ENCODE results near the gene IP6K2.
"Not testable (repeated sequence)": the region's sequence is repeated elsewhere in the genome, so short reads cannot be mapped to it uniquely, and the experiment has no call there.

The IP6K2 gene

DNA sequence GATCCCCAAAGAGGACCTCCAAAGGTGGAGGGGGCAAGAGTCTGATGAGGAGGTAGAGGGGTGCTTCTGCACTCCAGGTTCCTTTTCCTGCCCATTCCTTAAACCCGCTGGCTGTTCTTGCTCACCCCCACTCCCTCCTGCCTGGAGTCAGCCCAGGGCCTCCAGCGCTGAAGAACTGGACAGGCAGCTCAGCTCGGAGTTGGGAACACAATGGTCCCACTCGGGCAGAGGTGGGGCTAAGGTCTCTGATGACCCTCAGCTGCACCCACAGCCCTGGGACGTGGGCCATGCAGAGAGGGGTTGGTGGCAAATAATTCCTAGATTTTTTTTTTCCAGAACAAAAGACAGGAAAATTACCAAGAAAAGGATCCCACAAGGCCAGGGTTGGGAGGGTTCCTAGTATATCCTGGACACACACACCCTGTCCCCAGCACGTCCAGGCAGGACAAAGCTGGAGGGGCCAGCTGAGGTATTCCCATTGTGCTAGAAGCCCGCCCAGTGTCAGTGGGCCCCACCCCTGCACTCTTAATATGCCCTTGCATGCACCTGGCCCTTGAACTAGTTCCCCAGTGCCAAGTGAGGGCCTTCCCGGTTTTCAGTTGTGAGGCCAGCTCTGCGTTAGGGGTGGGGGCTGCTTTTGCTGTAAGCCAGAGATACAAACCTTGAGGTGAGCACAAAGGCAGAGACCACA lies 22.1 kb upstream of the IP6K2 start:
- Mint-ChIP-seq H3K27me3 (no peaks in the 10 kb centered on the region), H3K4me1 (peaks cover 5% of the 10 kb centered on the region), H3K9me3 (no peaks in the 10 kb centered on the region), H3K4me3 (no peak overlapping the region), H3K27ac (peak overlapping the region in 1 of 2 donors; percentile 34)
- DNase-seq: no peak
- ATAC-seq: no peak

DNA sequence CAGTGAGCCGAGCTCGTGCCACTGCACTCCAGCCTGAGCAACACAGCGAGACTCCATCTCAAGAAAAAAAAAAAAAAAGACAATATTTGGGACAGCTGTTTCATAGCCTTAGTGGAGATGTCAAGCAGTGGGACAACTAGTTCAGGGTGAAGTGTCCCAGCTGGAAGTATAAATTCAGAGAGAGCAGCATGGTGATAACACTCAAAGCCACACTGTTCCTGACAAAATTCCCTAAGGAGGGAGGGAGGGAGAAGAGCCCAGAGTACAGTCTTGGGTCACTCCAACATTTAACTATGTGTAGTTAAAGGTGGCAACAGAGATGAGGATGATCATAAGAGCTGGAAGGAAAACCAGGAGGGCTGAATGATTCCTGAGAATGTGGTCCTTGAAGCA lies 21.1 kb upstream of the IP6K2 start:
- no peaks in the 10 kb centered on the region for H3K27me3 Mint-ChIP-seq
- no peak for ATAC-seq
- H3K27ac Mint-ChIP-seq: peak overlapping the region in 1 of 2 donors; percentile 1
- peaks cover 5% of the 10 kb centered on the region for H3K4me1 Mint-ChIP-seq
- no peak for DNase-seq
- H3K4me3 Mint-ChIP-seq: no peak overlapping the region
- no peaks in the 10 kb centered on the region for H3K9me3 Mint-ChIP-seq

GRCh38 chr3:48735075-48735767 lies 18.2 kb upstream of the IP6K2 start:
- ATAC-seq, H3K27ac Mint-ChIP-seq, H3K4me3 Mint-ChIP-seq, H3K9me3 Mint-ChIP-seq, H3K4me1 Mint-ChIP-seq, H3K27me3 Mint-ChIP-seq, DNase-seq: not testable (repeated sequence)

DNA sequence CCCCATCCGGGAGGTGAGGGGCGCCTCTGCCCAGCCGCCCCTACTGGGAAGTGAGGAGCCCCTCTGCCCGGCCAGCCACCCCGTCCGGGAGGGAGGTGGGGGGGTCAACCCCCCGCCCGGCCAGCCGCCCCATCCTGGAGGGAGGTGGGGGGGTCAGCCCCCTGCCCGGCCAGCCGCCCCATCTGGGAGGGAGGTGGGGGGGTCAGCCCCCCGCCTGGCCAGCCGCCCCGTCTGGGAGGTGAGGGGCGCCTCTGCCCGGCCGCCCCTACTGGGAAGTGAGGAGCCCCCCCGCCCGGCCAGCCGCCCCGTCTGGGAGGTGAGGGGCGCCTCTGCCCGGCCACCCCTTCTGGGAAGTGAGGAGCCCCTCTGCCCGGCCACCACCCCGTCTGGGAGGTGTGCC lies 17.5 kb upstream of the IP6K2 start:
- not testable (repeated sequence) for H3K4me3 Mint-ChIP-seq, H3K4me1 Mint-ChIP-seq, H3K9me3 Mint-ChIP-seq, DNase-seq, H3K27ac Mint-ChIP-seq, H3K27me3 Mint-ChIP-seq
- ATAC-seq: peak; percentile 39

GRCh38 chr3:48733752-48734518 lies 16.9 kb upstream of the IP6K2 start:
- H3K27ac Mint-ChIP-seq, H3K27me3 Mint-ChIP-seq, ATAC-seq, H3K4me1 Mint-ChIP-seq, H3K4me3 Mint-ChIP-seq, DNase-seq, H3K9me3 Mint-ChIP-seq: not testable (repeated sequence)

- Mint-ChIP-seq H3K27me3 (no peaks in the 10 kb centered on the region), H3K9me3 (no peaks in the 10 kb centered on the region), H3K27ac (no peak overlapping the region), H3K4me1 (no peaks in the 10 kb centered on the region), H3K4me3 (no peak overlapping the region)
- DNase-seq (no peak), ATAC-seq (no peak)
These were observed 10.5 kb upstream of the IP6K2 start for GRCh38 chr3:48727511-48727910.

- H3K27me3 Mint-ChIP-seq, H3K4me3 Mint-ChIP-seq, ATAC-seq, H3K9me3 Mint-ChIP-seq, H3K27ac Mint-ChIP-seq, DNase-seq, H3K4me1 Mint-ChIP-seq: not testable (repeated sequence)
These were observed 8.3 kb upstream of the IP6K2 start for GRCh38 chr3:48725185-48725855.

GRCh38 chr3:48723725-48724124 lies 6.7 kb upstream of the IP6K2 start:
- no peaks in the 10 kb centered on the region for H3K9me3 Mint-ChIP-seq
- ATAC-seq: no peak

DNA sequence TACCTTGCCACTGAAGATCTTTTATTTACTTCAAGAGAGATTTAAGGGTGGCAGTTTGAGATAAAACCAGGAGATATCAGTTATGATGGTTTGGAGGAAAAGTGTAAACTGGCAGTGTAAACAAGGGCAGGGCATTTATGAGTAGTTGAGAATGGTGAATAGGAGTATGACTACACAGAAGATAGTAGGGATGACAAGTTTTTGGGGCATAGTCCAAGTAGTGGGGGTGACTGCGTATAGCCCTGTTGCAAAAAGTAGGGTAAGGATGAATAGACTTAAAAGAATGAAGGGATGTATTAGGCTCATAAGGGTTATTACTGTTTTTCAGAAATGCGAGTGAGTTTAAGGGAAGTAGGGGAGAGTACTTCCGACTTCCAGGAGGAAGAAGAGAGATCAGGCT lies 6.3 kb upstream of the IP6K2 start:
- not testable (repeated sequence) for H3K4me1 Mint-ChIP-seq, H3K27ac Mint-ChIP-seq, H3K4me3 Mint-ChIP-seq, DNase-seq, ATAC-seq, H3K27me3 Mint-ChIP-seq, H3K9me3 Mint-ChIP-seq

More at GRCh38 chr3:48723725-48724124, 6.7 kb upstream of the IP6K2 start:
- DNase-seq: no peak
- Mint-ChIP-seq H3K4me3 (no peak overlapping the region), H3K27ac (no peak overlapping the region), H3K27me3 (peaks cover 7% of the 10 kb centered on the region), H3K4me1 (no peaks in the 10 kb centered on the region)

- peak overlapping the region; percentile 95 to 97 for H3K4me3 Mint-ChIP-seq
- peaks cover 50% of the 10 kb centered on the region for H3K4me1 Mint-ChIP-seq
- H3K9me3 Mint-ChIP-seq: no peaks in the 10 kb centered on the region
- peak overlapping the region; percentile 98 to 99 for H3K27ac Mint-ChIP-seq
- peak; percentile 23 to 25 for DNase-seq
- peaks cover 7% of the 10 kb centered on the region for H3K27me3 Mint-ChIP-seq
- ATAC-seq: no peak
These were observed 476 bp downstream of the IP6K2 start for GRCh38 chr3:48716508-48716981.

DNA sequence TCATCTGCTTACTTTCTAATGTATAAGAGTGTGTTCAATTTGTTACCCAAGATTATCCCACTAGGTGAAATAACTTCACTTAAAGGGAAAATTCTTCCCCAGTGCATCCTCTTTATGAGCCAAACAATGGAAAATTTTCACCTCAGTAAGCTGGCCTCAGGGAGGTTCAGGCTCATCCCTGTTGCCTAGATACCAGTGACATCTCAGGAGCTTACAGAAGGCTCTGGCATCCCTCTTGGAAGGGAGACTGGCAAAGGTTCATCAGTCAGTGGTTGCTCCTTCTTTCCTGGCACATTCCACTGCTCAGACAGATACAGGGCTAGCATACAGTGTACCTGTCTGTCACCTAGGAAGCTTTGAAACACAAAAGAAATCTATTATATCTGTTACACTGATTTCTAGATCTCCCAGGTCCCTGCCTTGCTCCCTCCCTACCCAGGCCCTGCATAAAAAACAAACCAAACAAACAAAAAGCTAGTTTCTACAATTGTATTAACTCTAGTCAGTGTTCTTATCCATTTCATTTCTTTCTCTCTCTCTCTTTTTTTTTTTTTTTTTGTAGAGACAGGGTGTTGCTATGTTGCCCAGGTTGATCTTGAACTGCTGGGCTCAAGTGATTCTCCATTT lies 1.7 kb downstream of the IP6K2 start:
- Mint-ChIP-seq H3K4me3 (peak overlapping the region; percentile 95 to 97), H3K27ac (peak overlapping the region in 1 of 2 donors; percentile 86), H3K27me3 (peaks cover 7% of the 10 kb centered on the region), H3K4me1 (peaks cover 59% of the 10 kb centered on the region), H3K9me3 (no peaks in the 10 kb centered on the region)
- no peak for DNase-seq
- no peak for ATAC-seq

DNA sequence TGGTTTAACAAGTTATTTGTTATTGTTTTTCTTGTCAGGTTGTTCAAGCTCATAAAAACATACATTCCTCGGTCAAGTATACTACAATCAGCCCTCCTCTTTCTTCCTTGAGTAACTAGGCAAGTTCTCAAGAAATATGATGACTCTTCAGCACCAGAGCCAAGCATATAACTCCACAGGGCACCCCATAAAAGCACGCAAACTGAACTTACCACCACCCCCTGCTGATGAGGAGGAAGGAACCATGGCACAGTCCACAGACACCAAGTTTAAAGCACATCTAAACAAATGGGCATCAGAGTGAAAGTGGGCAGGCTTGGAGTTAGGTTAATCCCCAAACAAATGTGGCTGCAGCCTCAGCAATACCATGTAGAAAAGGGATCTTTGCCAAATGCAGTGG lies 5.3 kb downstream of the IP6K2 start:
- Mint-ChIP-seq H3K27me3 (no peaks in the 10 kb centered on the region), H3K4me1 (peaks cover 81% of the 10 kb centered on the region), H3K27ac (no peak overlapping the region), H3K4me3 (no peak overlapping the region), H3K9me3 (no peaks in the 10 kb centered on the region)
- DNase-seq: no peak
- no peak for ATAC-seq

GRCh38 chr3:48709051-48709461 lies 8.0 kb downstream of the IP6K2 start:
- H3K4me3 Mint-ChIP-seq: no peak overlapping the region
- H3K9me3 Mint-ChIP-seq: no peaks in the 10 kb centered on the region
- H3K27me3 Mint-ChIP-seq: no peaks in the 10 kb centered on the region
- DNase-seq (no peak), ATAC-seq (no peak)
- peak overlapping the region; percentile 28 to 82 for H3K27ac Mint-ChIP-seq
- H3K4me1 Mint-ChIP-seq: peaks cover 71% of the 10 kb centered on the region

DNA sequence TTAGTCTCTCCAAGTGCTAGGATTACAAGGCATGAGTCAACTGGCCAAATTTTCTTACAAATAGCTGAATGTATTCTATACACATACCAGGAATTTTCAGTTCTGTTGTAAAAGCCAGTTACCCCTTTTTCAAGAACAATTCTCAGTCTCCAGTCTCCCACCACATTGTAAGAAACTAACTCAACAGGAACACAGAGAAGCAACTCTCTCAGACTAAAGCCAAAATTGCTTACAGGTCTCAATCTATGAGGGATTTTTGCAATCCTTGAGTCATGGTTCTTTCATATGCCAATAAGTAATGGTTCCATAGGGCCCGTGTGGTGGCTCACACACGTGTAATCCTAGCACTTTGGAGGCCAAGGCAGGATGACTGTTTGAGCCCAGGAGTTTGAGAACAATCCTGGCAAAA lies 8.5 kb downstream of the IP6K2 start:
- H3K27me3 Mint-ChIP-seq: no peaks in the 10 kb centered on the region
- H3K9me3 Mint-ChIP-seq: no peaks in the 10 kb centered on the region
- H3K27ac Mint-ChIP-seq: peak overlapping the region; percentile 28 to 82
- peaks cover 73% of the 10 kb centered on the region for H3K4me1 Mint-ChIP-seq
- H3K4me3 Mint-ChIP-seq: no peak overlapping the region
- DNase-seq: no peak
- ATAC-seq: peak; percentile 50

DNA sequence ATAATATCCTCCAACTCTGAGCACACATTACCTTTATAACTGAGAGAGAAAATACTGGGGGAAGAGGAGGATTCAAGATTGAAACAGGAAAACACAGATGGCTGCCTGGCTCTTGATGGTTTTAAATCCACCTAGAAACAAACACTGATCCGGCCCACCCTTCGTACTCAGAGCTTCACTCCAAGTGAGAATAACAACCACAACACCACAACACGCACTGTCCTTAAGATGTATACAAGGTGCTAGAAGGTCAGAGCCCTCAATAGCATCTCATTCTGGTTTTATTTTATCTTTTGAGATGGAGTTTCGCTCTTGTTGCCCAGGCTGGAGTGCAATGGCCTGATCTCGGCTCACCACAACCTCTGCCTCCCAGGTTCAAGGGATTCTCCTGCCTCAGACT lies 9.9 kb downstream of the IP6K2 start:
- H3K27me3 Mint-ChIP-seq: no peaks in the 10 kb centered on the region

More for the DNA sequence above, 9.9 kb downstream of the IP6K2 start:
- Mint-ChIP-seq H3K4me3 (no peak overlapping the region), H3K27ac (no peak overlapping the region), H3K4me1 (peaks cover 67% of the 10 kb centered on the region), H3K9me3 (peaks cover 0 to 5% of the 10 kb centered on the region in 2 donors)
- ATAC-seq (no peak), DNase-seq (no peak)
